WTC11 (cell line): Measurements from ENCODE around the gene MOB3B. TPM values are rescaled to one million over a fixed set of nuclear protein-coding genes. Genes with fewer than 3 reads are reported as not detected.

Source experiments
- ATAC-seq: fragments of 200-7000 bp; cut with Tn5 transposase; 2 replicates; pipeline ENCODE4 v1.10.0; 2021; ENCODE audit warnings: mild to moderate bottlenecking, moderate library complexity
- CTCF ChIA-PET: fragments of 300-600 bp; sonication (Branson Sonifier 250); formaldehyde crosslinking; loops from one replicate; lab custom pipeline; 2021; ENCODE audit warnings: antibody characterized with exemption; lab: Charles Lee
- POLR2A ChIA-PET: fragments of 350-600 bp; sonication (Branson Sonifier 250); formaldehyde crosslinking; loops from one replicate; lab custom pipeline; 2021; ENCODE audit warnings: antibody characterized with exemption; lab: Charles Lee
- DNase-seq: peaks from one replicate; pipeline ENCODE4 v3.0.0; 2021; ENCODE audit warnings: low spot score
- H3K27ac Mint-ChIP-seq: 2 replicates; pipeline ENCODE4 v1.8.0; 2021; ENCODE audit warnings: mixed read lengths
- H3K27me3 Mint-ChIP-seq: 2 replicates; pipeline ENCODE4 v1.8.0; 2021; ENCODE audit warnings: low read depth, mild to moderate bottlenecking, moderate library complexity, mixed read lengths
- H3K36me3 Mint-ChIP-seq: 2 replicates; pipeline ENCODE4 v1.8.0; 2021; ENCODE audit warnings: mixed read lengths
- H3K4me1 Mint-ChIP-seq: 2 replicates; pipeline ENCODE4 v1.8.0; 2022; ENCODE audit warnings: mixed read lengths
- H3K4me3 Mint-ChIP-seq: 2 replicates; pipeline ENCODE4 v1.8.0; 2021; ENCODE audit warnings: mild to moderate bottlenecking, moderate library complexity, mixed read lengths
- H3K9me3 Mint-ChIP-seq: 2 replicates; pipeline ENCODE4 v1.8.0; 2021; ENCODE audit warnings: mixed read lengths
- E2F1 ChIP-seq: sonication (generic); formaldehyde crosslinking; IDR thresholded peaks from 2 replicates; pipeline ENCODE4 v1.8.0; 2022; ENCODE audit warnings: mild to moderate bottlenecking, missing genetic modification reagents
- ELF4 ChIP-seq: sonication (generic); formaldehyde crosslinking; IDR thresholded peaks from 2 replicates; pipeline ENCODE4 v1.8.1; 2022; ENCODE audit warnings: low read depth, mild to moderate bottlenecking, moderate library complexity, missing genetic modification reagents
- EMX1 ChIP-seq: fragments of 250-450 bp; sonication (Bioruptor Pico); IDR thresholded peaks from 2 replicates; pipeline ENCODE4 v1.8.0; 2021; ENCODE audit warnings: mild to moderate bottlenecking
- ERG ChIP-seq: fragments of 250-450 bp; sonication (Bioruptor Pico); IDR thresholded peaks from 2 replicates; pipeline ENCODE4 v1.8.0; 2021; ENCODE audit warnings: mild to moderate bottlenecking
- FOXK1 ChIP-seq: sonication (generic); formaldehyde crosslinking; IDR thresholded peaks from 2 replicates; pipeline ENCODE4 v1.8.0; 2022; ENCODE audit warnings: mild to moderate bottlenecking, moderate library complexity, missing genetic modification reagents
- GRHL2 ChIP-seq: fragments of 250-450 bp; sonication (Bioruptor Pico); IDR thresholded peaks from 2 replicates; pipeline ENCODE4 v1.8.0; 2022; ENCODE audit warnings: mild to moderate bottlenecking, moderate library complexity; ENCODE audit not compliant: insufficient replicate concordance, severe bottlenecking
- NFATC4 ChIP-seq: fragments of 250-450 bp; sonication (Bioruptor Pico); IDR thresholded peaks from 2 replicates; pipeline ENCODE4 v1.9.0; 2021; ENCODE audit warnings: mild to moderate bottlenecking
- PRDM15 ChIP-seq: sonication (generic); formaldehyde crosslinking; IDR thresholded peaks from 2 replicates; pipeline ENCODE4 v1.8.0; 2022; ENCODE audit warnings: missing genetic modification reagents
- SP1 ChIP-seq: sonication (generic); formaldehyde crosslinking; conservative IDR thresholded peaks from 2 replicates; pipeline ENCODE4 v1.8.1; 2022; ENCODE audit warnings: missing genetic modification reagents
- TCF7 ChIP-seq: sonication (generic); formaldehyde crosslinking; IDR thresholded peaks from 2 replicates; pipeline ENCODE4 v1.8.0; 2022; ENCODE audit warnings: mild to moderate bottlenecking, low read depth, missing genetic modification reagents, moderate library complexity
- TEAD1 ChIP-seq: sonication (generic); formaldehyde crosslinking; IDR thresholded peaks from 2 replicates; pipeline ENCODE4 v1.8.0; 2022; ENCODE audit warnings: mild to moderate bottlenecking, missing genetic modification reagents
- TEAD4 ChIP-seq: sonication (generic); formaldehyde crosslinking; IDR thresholded peaks from 2 replicates; pipeline ENCODE4 v1.8.0; 2022; ENCODE audit warnings: mild to moderate bottlenecking, missing genetic modification reagents
- ZBTB21 ChIP-seq: sonication (generic); formaldehyde crosslinking; IDR thresholded peaks from 2 replicates; pipeline ENCODE4 v1.8.1; 2023; ENCODE audit warnings: mild to moderate bottlenecking, missing genetic modification reagents, borderline replicate concordance
- ZNF396 ChIP-seq: fragments of 250-450 bp; sonication (Bioruptor Pico); IDR thresholded peaks from 2 replicates; pipeline ENCODE4 v1.8.0; 2021; ENCODE audit warnings: mild to moderate bottlenecking, moderate library complexity, borderline replicate concordance
- ZNF416 ChIP-seq: fragments of 250-450 bp; sonication (Bioruptor Pico); IDR thresholded peaks from 2 replicates; pipeline ENCODE4 v1.9.0; 2021; ENCODE audit warnings: mild to moderate bottlenecking, inconsistent platforms
- total RNA-seq: library from RNA; stranded (reverse); gene quantifications from 3 replicates; pipeline ENCODE4 v1.2.3, GENCODE V29; 2021
- TF ChIP-seq, protein P1 (sequence below): sonication (generic); formaldehyde crosslinking; IDR thresholded peaks from 2 replicates; pipeline ENCODE4 v1.8.0; 2023; ENCODE audit warnings: mild to moderate bottlenecking, missing genetic modification reagents
- TF ChIP-seq, protein P2 (sequence below): sonication (generic); formaldehyde crosslinking; IDR thresholded peaks from 2 replicates; pipeline ENCODE4 v1.8.1; 2023; ENCODE audit warnings: mild to moderate bottlenecking, missing genetic modification reagents, moderate library complexity
- TF ChIP-seq, protein P3 (sequence below): fragments of 200-600 bp; IDR thresholded peaks from 2 replicates; pipeline ENCODE4 v1.8.0; 2022; ENCODE audit warnings: antibody characterized with exemption
- TF ChIP-seq, protein P4 (sequence below): sonication (generic); formaldehyde crosslinking; IDR thresholded peaks from 2 replicates; pipeline ENCODE4 v1.8.1; 2022; ENCODE audit warnings: mild to moderate bottlenecking, moderate library complexity, missing genetic modification reagents

Gene MOB3B
- total RNA-seq, 1 experiment from 2014 or later = 25.1 TPM

- TF ChIP-seq, protein P1, sequence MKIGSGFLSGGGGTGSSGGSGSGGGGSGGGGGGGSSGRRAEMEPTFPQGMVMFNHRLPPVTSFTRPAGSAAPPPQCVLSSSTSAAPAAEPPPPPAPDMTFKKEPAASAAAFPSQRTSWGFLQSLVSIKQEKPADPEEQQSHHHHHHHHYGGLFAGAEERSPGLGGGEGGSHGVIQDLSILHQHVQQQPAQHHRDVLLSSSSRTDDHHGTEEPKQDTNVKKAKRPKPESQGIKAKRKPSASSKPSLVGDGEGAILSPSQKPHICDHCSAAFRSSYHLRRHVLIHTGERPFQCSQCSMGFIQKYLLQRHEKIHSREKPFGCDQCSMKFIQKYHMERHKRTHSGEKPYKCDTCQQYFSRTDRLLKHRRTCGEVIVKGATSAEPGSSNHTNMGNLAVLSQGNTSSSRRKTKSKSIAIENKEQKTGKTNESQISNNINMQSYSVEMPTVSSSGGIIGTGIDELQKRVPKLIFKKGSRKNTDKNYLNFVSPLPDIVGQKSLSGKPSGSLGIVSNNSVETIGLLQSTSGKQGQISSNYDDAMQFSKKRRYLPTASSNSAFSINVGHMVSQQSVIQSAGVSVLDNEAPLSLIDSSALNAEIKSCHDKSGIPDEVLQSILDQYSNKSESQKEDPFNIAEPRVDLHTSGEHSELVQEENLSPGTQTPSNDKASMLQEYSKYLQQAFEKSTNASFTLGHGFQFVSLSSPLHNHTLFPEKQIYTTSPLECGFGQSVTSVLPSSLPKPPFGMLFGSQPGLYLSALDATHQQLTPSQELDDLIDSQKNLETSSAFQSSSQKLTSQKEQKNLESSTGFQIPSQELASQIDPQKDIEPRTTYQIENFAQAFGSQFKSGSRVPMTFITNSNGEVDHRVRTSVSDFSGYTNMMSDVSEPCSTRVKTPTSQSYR = no peak
- TF ChIP-seq SP1 (CRISPR knock-in tag) = no peak
- TF ChIP-seq, protein P2, sequence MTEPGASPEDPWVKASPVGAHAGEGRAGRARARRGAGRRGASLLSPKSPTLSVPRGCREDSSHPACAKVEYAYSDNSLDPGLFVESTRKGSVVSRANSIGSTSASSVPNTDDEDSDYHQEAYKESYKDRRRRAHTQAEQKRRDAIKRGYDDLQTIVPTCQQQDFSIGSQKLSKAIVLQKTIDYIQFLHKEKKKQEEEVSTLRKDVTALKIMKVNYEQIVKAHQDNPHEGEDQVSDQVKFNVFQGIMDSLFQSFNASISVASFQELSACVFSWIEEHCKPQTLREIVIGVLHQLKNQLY (CRISPR knock-in tag) = no peak
- TF ChIP-seq FOXK1 (CRISPR knock-in tag) = no peak
- TF ChIP-seq NFATC4 (CRISPR knock-in tag) = no peak
- no peak for TF ChIP-seq E2F1 (CRISPR knock-in tag)
- no peak for TF ChIP-seq EMX1 (CRISPR knock-in tag)
- no peak for TF ChIP-seq PRDM15
- no peak for TF ChIP-seq GRHL2 (CRISPR knock-in tag)
- no peak for TF ChIP-seq TEAD1 (CRISPR knock-in tag)
- TF ChIP-seq ELF4 = no peak
- TF ChIP-seq ERG = no peak
- TF ChIP-seq, all 79 proteins: peak for 0
These were observed 180.6 kb downstream of the MOB3B start (continued) for GRCh38 chr9:27348785-27349697.

DNA sequence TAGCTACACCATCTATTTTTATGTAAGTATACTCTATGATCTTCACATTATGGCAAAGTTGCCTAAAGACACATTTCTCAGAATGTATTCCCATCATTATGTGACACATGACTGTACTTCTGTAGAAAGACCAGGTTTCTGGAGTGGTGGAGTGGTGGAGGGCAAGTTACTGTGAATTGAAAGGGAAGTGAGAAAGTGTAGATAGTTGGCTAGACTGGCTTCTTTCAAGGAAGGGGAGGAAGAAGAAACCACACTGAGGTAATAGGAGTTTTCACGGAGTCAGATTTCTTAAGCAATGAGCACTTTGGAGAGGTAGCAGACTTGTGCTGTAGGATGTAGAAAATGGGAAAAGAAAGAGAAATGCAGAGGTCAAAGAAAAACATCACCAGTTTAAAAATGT, 181.7 kb downstream of the MOB3B start:
- Mint-ChIP-seq H3K9me3 (peaks cover 10% of the 10 kb centered on the region), H3K27me3 (no peaks in the 10 kb centered on the region; the same call in 1 of the 2 replicates), H3K4me3 (no peak overlapping the region), H3K4me1 (peaks cover 36% of the 10 kb centered on the region), H3K27ac (no peak overlapping the region), H3K36me3 (peaks cover 24% of the 10 kb centered on the region)
- ChIA-PET CTCF (no interaction called here), POLR2A (interaction anchor here (0.7 kb wide), 1 partner anchor 16 kb away, joined by 3 read pairs; no protein-coding TSS in a partner anchor)
- DNase-seq = no peak
- ATAC-seq = no peak
- TF ChIP-seq ZBTB21 (CRISPR knock-in tag) (no peak), E2F1 (CRISPR knock-in tag) (no peak), TEAD4 (CRISPR knock-in tag) (no peak), ZNF396 (CRISPR knock-in tag) (no peak), TCF7 (no peak), ZNF416 (CRISPR knock-in tag) (no peak)
- TF ChIP-seq, protein P3, sequence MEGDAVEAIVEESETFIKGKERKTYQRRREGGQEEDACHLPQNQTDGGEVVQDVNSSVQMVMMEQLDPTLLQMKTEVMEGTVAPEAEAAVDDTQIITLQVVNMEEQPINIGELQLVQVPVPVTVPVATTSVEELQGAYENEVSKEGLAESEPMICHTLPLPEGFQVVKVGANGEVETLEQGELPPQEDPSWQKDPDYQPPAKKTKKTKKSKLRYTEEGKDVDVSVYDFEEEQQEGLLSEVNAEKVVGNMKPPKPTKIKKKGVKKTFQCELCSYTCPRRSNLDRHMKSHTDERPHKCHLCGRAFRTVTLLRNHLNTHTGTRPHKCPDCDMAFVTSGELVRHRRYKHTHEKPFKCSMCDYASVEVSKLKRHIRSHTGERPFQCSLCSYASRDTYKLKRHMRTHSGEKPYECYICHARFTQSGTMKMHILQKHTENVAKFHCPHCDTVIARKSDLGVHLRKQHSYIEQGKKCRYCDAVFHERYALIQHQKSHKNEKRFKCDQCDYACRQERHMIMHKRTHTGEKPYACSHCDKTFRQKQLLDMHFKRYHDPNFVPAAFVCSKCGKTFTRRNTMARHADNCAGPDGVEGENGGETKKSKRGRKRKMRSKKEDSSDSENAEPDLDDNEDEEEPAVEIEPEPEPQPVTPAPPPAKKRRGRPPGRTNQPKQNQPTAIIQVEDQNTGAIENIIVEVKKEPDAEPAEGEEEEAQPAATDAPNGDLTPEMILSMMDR = no peak
- TF ChIP-seq, protein P4, sequence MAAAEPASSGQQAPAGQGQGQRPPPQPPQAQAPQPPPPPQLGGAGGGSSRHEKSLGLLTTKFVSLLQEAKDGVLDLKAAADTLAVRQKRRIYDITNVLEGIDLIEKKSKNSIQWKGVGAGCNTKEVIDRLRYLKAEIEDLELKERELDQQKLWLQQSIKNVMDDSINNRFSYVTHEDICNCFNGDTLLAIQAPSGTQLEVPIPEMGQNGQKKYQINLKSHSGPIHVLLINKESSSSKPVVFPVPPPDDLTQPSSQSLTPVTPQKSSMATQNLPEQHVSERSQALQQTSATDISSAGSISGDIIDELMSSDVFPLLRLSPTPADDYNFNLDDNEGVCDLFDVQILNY (CRISPR knock-in tag) = no peak
